K562 treated with DMSO at 1 percent for 24 hours (cell line): Measurements from ENCODE around the gene KREMEN2. TPM values are rescaled to one million over a fixed set of nuclear protein-coding genes. Genes with fewer than 3 reads are reported as not detected.

ENCODE experiments used
- total RNA-seq: library from RNA; unstranded; fragments of 300-600 nt; gene quantifications from 2 replicates; pipeline ENCODE4 v1.2.3, GENCODE V29; 2022; ENCODE audit warnings: low read depth; ENCODE audit not compliant: insufficient read depth

KREMEN2 gene, protein sequence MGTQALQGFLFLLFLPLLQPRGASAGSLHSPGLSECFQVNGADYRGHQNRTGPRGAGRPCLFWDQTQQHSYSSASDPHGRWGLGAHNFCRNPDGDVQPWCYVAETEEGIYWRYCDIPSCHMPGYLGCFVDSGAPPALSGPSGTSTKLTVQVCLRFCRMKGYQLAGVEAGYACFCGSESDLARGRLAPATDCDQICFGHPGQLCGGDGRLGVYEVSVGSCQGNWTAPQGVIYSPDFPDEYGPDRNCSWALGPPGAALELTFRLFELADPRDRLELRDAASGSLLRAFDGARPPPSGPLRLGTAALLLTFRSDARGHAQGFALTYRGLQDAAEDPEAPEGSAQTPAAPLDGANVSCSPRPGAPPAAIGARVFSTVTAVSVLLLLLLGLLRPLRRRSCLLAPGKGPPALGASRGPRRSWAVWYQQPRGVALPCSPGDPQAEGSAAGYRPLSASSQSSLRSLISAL
- total RNA-seq, result 1.3 and 2.2 TPM in 2 replicates

DNA sequence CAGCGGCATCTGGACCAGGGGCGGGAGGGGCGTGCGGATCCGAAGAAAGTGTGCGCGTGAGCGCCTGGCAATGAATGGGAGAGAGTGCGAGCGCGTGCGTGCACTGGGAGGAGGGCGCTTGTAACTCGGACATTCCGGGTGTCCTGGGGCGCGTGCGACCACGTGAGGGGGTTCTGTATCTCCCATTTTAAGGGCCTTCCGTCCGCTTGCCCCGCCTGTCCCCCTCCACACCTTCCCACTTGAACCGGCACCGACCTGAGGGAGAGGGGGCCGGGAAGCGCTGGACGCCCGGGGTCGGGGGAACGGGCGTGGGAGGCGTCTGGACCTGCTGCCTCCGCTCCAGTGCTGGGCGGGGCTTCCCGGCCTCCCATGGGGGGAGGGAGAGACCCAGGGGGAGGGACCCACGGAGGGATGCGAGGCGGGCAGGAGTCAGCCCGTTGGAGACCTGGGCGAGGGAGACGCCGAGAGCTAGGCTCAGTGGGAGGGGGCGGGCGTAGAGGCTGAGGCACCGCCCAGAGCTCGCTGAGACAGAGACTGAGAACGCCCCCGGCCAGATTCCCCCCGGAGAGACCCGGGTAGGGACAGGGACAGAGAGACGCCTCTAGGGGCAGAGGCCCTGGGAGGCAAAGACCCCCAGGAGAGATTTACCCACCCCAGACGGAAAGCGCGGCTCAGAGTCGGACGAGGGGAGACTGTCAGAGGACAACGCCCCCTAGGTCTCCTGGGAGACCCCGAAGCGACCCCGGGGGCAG lies at the start of gene KREMEN2:
Gene KREMEN2 (plus strand): TSS at position 553 of the 752 bp plus-strand sequence. CDS start 246 bp downstream, outside the sequence.

DNA sequence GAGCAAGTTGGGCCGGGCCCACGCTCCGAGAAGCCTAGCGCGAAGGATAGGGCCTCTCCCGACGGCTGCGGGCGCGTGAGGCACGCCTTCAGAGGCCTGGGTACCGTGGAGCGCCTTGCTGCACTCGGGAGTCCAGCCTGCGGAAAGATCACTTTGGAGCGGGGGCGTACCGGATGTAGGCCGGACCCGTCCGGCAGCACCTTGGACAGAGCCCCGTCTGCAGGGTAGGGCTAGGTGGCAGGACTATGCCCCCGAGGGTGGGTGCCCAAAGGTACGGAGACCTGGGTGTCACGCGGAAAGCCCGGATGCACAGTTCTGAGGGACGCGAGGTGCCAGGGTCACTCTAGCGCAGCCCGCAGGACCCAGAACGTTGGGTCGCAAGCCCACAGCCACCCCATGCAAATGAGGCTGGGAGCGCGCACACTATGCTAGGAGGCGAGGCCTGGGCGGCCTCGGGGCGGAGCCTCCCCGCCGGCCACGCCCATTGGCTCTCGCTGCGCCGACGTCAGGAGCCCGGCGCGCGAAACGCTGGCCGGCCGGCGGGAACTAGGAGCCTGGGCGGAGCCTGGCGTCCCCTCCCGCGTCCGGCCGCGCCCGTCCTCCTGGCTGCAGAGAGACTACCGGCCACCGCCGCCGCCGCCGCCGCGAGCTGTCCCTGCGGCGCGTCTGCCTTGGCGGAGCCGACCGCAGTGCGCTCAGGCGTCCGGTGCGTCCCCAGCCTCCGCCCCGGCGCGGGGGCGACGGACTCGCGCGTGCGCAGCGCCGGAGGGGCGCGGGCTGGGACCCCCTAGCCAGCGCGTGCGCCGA lies 4.9 kb downstream of the KREMEN2 start, which contains the start of gene PAQR4:
Gene PAQR4 (plus strand): TSS at position 611 of the 807 bp plus-strand sequence. CDS start 327 bp downstream, outside the sequence.

DNA sequence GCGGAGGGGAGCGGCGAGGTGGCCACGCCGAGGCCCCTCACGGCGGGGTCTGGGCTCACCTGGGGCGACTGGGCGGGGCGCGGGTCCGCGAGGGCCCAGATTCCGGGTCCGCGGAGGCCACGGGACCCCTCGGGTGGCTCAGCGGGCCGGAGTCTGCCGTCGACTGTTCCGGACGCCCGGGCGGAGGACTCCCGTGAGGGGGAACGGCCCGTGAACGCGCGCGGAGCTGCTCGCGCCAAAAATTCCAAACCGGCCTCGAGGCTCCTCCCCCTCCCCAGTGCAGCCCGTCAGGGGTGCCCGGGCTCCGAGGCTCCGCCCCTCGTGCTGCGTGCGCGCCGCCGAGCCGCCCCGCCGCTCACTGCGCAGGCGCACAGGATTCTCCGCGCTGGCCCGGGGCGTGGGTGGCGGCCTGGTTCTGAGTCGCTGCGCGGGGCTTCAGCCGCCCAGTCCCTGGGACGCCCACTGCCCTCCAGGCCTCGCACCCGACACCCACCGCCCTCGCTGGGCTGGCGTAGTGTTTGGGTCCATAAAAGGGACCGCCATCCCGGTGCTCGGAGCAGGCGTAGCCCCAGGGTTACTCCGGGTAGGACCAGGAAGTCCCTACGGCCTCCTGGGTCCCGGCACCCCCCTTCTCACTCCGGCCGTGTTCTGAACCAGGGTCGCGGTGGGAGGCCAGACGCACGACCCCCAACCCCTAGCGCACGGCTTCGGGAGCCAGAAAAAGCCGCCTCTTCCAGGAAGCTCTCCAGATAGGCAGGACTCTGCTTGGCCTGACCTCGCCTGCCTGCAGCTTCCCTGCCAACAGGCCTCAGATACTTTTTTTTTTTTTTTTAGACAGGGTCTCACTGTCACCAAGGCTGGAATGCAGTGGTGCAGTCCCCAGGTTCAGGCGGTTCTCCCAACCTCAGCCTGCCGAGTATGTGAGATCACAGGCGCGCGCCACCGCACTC lies 16.4 kb downstream of the KREMEN2 start, which contains the start of gene PKMYT1:
Gene PKMYT1 (minus strand): TSS at position 220 of the 950 bp plus-strand sequence. CDS start 789 bp downstream, outside the sequence.

DNA sequence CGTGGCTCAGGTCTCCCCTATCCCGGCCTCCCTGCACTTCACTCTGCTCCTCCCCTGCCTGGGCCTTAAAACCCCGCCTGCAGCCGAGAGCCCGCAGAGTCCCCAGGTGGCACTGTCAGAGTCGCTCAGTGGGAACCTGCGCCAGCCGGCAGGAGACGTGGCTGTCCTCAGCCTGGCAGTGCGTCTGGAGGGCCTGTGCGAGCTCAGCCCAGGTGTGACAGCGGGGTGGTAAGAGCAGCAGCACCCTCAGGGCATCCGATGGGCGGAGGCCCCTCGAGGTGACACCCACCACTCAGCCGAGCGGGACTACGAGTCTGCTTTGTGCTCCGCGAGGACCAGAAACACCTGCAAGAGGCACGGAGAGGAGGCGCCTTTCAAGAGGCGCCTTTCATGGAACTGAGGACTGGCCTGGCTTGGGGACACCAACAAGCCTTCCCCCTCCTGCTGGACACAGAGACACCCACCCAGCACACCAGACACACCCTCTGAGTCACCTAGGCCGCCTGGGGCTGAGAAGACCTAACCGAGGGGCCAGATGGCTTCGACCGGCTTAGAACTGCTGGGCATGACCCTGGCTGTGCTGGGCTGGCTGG lies 48.8 kb downstream of the KREMEN2 start, which contains the start of gene CLDN9:
Gene CLDN9 (plus strand): TSS at position 96 of the 593 bp plus-strand sequence. CDS start 440 bp downstream, at position 536.

Other genes starting within 250 kb of the KREMEN2 start
- 1.2 and 2.3 TPM in 2 replicates for gene PRSS27, start 244.1 kb upstream of the KREMEN2 start, total RNA-seq
- 256 and 287 TPM in 2 replicates for gene SRRM2, start 211.6 kb upstream of the KREMEN2 start, total RNA-seq
- 340 and 361 TPM in 2 replicates for gene ELOB, start 187.0 kb upstream of the KREMEN2 start, total RNA-seq
- gene PRSS33, start 176.7 kb upstream of the KREMEN2 start, total RNA-seq, result not detected in 2 replicates
- not detected in 2 replicates for gene PRSS41, start 165.8 kb upstream of the KREMEN2 start, total RNA-seq
- gene PRSS21, start 147.0 kb upstream of the KREMEN2 start, total RNA-seq, result 74.1 and 76.0 TPM in 2 replicates
- 0.71 and 1.5 TPM in 2 replicates for gene ZG16B, start 134.0 kb upstream of the KREMEN2 start, total RNA-seq
- gene PRSS22, start 106.1 kb upstream of the KREMEN2 start, total RNA-seq, result not detected in 2 replicates
- 107 TPM in 2 replicates for gene FLYWCH2, start 81.1 kb upstream of the KREMEN2 start, total RNA-seq
- 46.3 and 51.2 TPM in 2 replicates for gene FLYWCH1, start 52.3 kb upstream of the KREMEN2 start, total RNA-seq
- gene PAQR4, start 5.1 kb downstream of the KREMEN2 start, total RNA-seq, result 25.2 and 30.8 TPM in 2 replicates
- gene PKMYT1, start 16.2 kb downstream of the KREMEN2 start, total RNA-seq, result 168 and 199 TPM in 2 replicates
- gene CLDN9, start 48.6 kb downstream of the KREMEN2 start, total RNA-seq, result 4.3 and 4.5 TPM in 2 replicates
- 0.65 and 0.76 TPM in 2 replicates for gene CLDN6, start 53.9 kb downstream of the KREMEN2 start, total RNA-seq
- 41.1 and 48.6 TPM in 2 replicates for gene TNFRSF12A, start 56.1 kb downstream of the KREMEN2 start, total RNA-seq
- 37.4 and 38.2 TPM in 2 replicates for gene HCFC1R1, start 59.7 kb downstream of the KREMEN2 start, total RNA-seq
- 41.2 and 42.6 TPM in 2 replicates for gene THOC6, start 59.8 kb downstream of the KREMEN2 start, total RNA-seq
- not detected in 2 replicates for gene BICDL2, start 72.7 kb downstream of the KREMEN2 start, total RNA-seq
- gene MMP25, start 82.3 kb downstream of the KREMEN2 start, total RNA-seq, result 0.31 and 1.0 TPM in 2 replicates
- 49.1 and 56.4 TPM in 2 replicates for gene IL32, start 101.4 kb downstream of the KREMEN2 start, total RNA-seq
- not detected in 2 replicates for gene ZSCAN10, start 135.0 kb downstream of the KREMEN2 start, total RNA-seq
- gene ZNF205, start 148.3 kb downstream of the KREMEN2 start, total RNA-seq, result 33.8 and 35.1 TPM in 2 replicates
- gene ZNF213, start 170.8 kb downstream of the KREMEN2 start, total RNA-seq, result 27.1 and 27.7 TPM in 2 replicates
- gene OR1F1, start 223.9 kb downstream of the KREMEN2 start, total RNA-seq, result not detected in 2 replicates